Keratinocyte (primary cell): Measurements from ENCODE around the gene NMT1. TPM values are rescaled to one million over a fixed set of nuclear protein-coding genes. Genes with fewer than 3 reads are reported as not detected.
A peak's percentile ranks its signal among the peaks of the same experiment; 100 is the strongest.

Experiments used
- DNase-seq: peaks from one replicate; pipeline ENCODE4 v3.0.0-alpha.2; 2011; ENCODE audit warnings: low read depth, missing footprints, low spot score
- FAIRE-seq: peaks from 2 replicates; lab custom pipeline; 2011; peaks lifted over from hg19 to GRCh38; lab: Jason Lieb, UNC
- H2AFZ ChIP-seq: 2 replicates; pipeline ENCODE4 v1.6.0; 2012; ENCODE audit warnings: low read length, control low read depth, inconsistent platforms; ENCODE audit not compliant: control insufficient read depth
- H3K27ac ChIP-seq: 2 replicates; pipeline ENCODE4 v1.5.1; 2011; ENCODE audit warnings: low read length; ENCODE audit not compliant: control insufficient read depth, insufficient read depth
- H3K27me3 ChIP-seq: 3 replicates; pipeline ENCODE4 v1.6.0; 2011; ENCODE audit warnings: low read length; ENCODE audit not compliant: control insufficient read depth, insufficient read depth; ENCODE audit errors: extremely low read depth
- H3K36me3 ChIP-seq, 2 experiments: 2 replicates in 1 of 2; 3 replicates in 1 of 2; pipeline ENCODE4 v1.5.1; 2011; ENCODE audit warnings: low read length in 2 of 2, mild to moderate bottlenecking in 1 of 2; ENCODE audit not compliant: control insufficient read depth in 2 of 2, insufficient read depth in 2 of 2; ENCODE audit errors: extremely low read depth in 1 of 2
- H3K4me1 ChIP-seq: 3 replicates; pipeline ENCODE4 v1.5.1; 2011; ENCODE audit warnings: low read length; ENCODE audit not compliant: control insufficient read depth, insufficient read depth; ENCODE audit errors: extremely low read depth
- H3K4me2 ChIP-seq: 3 replicates; pipeline ENCODE4 v1.6.0; 2011; ENCODE audit warnings: low read depth, low read length; ENCODE audit not compliant: control insufficient read depth, insufficient read depth; ENCODE audit errors: extremely low read depth
- H3K4me3 ChIP-seq, 3 experiments: fragments of 200-600 bp in 1 of 3; sonication (generic) in 1 of 3; 2 replicates in 2 of 3; 3 replicates in 1 of 3; pipeline ENCODE4 v1.5.1; 2011 to 2016; ENCODE audit warnings: low read length in 3 of 3, mild to moderate bottlenecking in 3 of 3, control low read depth in 2 of 3, inconsistent platforms in 1 of 3, low read depth in 1 of 3, mixed read lengths in 1 of 3, mixed run types in 1 of 3, moderate library complexity in 1 of 3; ENCODE audit not compliant: control insufficient read depth in 2 of 3, insufficient read depth in 2 of 3; ENCODE audit errors: extremely low read depth in 1 of 3
- H3K79me2 ChIP-seq: 2 replicates; pipeline ENCODE4 v1.6.0; 2012; ENCODE audit warnings: low read length; ENCODE audit not compliant: control insufficient read depth, insufficient read depth
- H3K9ac ChIP-seq: 3 replicates; pipeline ENCODE4 v1.6.0; 2011; ENCODE audit warnings: low read length; ENCODE audit not compliant: control insufficient read depth, insufficient read depth; ENCODE audit errors: extremely low read depth
- H3K9me1 ChIP-seq: 3 replicates; pipeline ENCODE4 v1.6.0; 2011; ENCODE audit warnings: low read length; ENCODE audit not compliant: control insufficient read depth, insufficient read depth; ENCODE audit errors: extremely low read depth
- H3K9me3 ChIP-seq: 2 replicates; pipeline ENCODE4 v1.5.1; 2012; ENCODE audit warnings: low read depth, low read length; ENCODE audit not compliant: control insufficient read depth
- H4K20me1 ChIP-seq: 3 replicates; pipeline ENCODE4 v1.6.0; 2011; ENCODE audit warnings: low read length; ENCODE audit not compliant: control insufficient read depth, insufficient read depth; ENCODE audit errors: extremely low read depth
- EZH2 ChIP-seq: IDR thresholded peaks from one replicate; pipeline ENCODE4 v1.6.1; 2012; ENCODE audit warnings: inconsistent platforms, mild to moderate bottlenecking, low read length, moderate library complexity
- dilution Hi-C: fragments of 300-500 bp; cut with MboI; formaldehyde crosslinking; loops from one replicate; pipeline ENCODE4 v1.7.0; 2020; ENCODE audit warnings: low sequenced_read_pairs; ENCODE audit not compliant: extremely low pct_ligation_motif_present
- polyA plus RNA-seq, 5 experiments: library from polyadenylated mRNA; depleted of rRNA in 3 of 5; stranded (reverse) in 3 of 5; stranded (forward) in 1 of 5; unstranded in 1 of 5; fragments of >200 nt; gene quantifications; 1 replicate in 1 of 5; 2 replicates in 3 of 5; 3 replicates in 1 of 5; pipeline versions ENCODE4 v1.2.1 to v1.2.3, GENCODE V29; 2011 to 2012; ENCODE audit warnings: missing spikeins in 2 of 5, low read depth in 1 of 5, low replicate concordance in 1 of 5
- TF ChIP-seq, protein P1 (sequence below), 3 experiments: IDR thresholded peaks in 1 of 3; conservative IDR thresholded peaks in 1 of 3; optimal IDR thresholded peaks in 1 of 3; 2 replicates in 2 of 3; 3 replicates in 1 of 3; pipeline versions ENCODE3 to v1.5.1; 2011; ENCODE audit warnings: low read length in 3 of 3, mild to moderate bottlenecking in 3 of 3, moderate library complexity in 2 of 3, control low read depth in 1 of 3, inconsistent platforms in 1 of 3; ENCODE audit not compliant: insufficient read depth in 2 of 3; ENCODE audit errors: extremely low read depth in 1 of 3

NMT1 gene
- polyA plus RNA-seq, 1 donor (not counting 4 experiments of a cell fraction or from before 2014, with no cell fraction given), result 101 TPM

DNA sequence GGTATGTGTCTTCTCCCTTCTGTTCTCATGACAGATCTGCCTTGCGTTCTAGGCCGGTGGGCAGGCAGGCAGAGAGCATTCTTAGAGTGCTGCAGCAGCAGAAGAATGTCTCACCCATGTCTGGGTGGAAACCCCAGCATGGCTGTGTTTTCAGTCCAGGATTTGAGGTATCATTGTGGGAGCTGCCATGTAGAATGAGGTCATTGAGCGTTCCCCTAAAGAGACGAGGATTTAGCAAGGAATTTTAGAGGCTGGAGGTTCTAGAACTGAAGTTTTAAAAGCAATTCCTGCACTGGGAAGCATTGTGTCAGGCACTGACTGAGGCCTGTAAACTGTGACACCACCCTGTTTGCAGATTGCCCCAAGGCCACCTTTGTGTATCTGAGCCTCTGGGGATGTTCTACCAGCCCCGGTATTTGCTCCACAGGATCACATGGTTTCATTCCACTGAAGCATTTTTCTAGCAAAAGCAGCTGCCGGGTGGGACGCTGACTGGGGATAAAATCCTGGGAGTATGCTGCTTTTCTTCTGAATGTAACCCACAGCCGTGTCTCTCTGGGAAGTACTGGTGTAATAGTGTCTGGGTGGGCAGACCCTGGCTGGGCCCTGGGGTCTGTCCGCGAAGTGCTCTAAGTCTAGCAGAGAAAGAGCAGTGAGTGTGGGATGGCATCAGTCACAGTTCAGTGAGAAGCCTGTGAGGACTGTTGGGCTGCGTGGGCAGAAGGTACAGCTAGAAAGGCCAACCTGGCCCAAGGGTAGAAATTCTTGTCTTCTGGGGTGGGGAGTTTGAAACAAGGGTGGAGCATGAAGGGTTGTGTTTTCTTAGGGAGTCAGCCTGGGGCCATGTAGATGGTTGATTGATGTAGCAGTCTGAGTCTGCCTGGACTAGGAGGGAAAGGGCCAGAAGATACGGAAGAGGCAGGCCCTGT, 41.0 kb downstream of the NMT1 start:
- DNase-seq (no peak), FAIRE-seq (peak; percentile 93)
- H3K4me1 ChIP-seq, result peaks cover 38% of the 10 kb centered on the region
- no peaks in the 10 kb centered on the region for H3K79me2 ChIP-seq
- peak overlapping the region; percentile 45 for H3K27ac ChIP-seq
- peaks cover 6% of the 10 kb centered on the region for H4K20me1 ChIP-seq
- H3K36me3 ChIP-seq, result peaks cover 57 to 60% of the 10 kb centered on the region in 2 experiments
- no peak for TF ChIP-seq EZH2
- TF ChIP-seq, protein P1, sequence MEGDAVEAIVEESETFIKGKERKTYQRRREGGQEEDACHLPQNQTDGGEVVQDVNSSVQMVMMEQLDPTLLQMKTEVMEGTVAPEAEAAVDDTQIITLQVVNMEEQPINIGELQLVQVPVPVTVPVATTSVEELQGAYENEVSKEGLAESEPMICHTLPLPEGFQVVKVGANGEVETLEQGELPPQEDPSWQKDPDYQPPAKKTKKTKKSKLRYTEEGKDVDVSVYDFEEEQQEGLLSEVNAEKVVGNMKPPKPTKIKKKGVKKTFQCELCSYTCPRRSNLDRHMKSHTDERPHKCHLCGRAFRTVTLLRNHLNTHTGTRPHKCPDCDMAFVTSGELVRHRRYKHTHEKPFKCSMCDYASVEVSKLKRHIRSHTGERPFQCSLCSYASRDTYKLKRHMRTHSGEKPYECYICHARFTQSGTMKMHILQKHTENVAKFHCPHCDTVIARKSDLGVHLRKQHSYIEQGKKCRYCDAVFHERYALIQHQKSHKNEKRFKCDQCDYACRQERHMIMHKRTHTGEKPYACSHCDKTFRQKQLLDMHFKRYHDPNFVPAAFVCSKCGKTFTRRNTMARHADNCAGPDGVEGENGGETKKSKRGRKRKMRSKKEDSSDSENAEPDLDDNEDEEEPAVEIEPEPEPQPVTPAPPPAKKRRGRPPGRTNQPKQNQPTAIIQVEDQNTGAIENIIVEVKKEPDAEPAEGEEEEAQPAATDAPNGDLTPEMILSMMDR (optimal IDR thresholded peaks at IDR 0.05 in 1 of 3, IDR thresholded peaks at IDR 0.05 in 1 of 3, conservative IDR thresholded peaks at IDR 0.05 in 1 of 3; ENCODE audit: extremely low read depth in 1 of 3, insufficient read depth in 2 of 3, low read length in 3 of 3), result no peak
- H3K9ac ChIP-seq, result peak overlapping the region; percentile 36
- peak overlapping the region; percentile 37 for H3K4me2 ChIP-seq
- no peak overlapping the region for H2AFZ ChIP-seq
- H3K27me3 ChIP-seq, result no peaks in the 10 kb centered on the region
- dilution Hi-C loops, result no loop called here
- H3K9me3 ChIP-seq, result no peaks in the 10 kb centered on the region
- H3K4me3 ChIP-seq, result peak overlapping the region in 1 of 3 experiments; percentile 4
- H3K9me1 ChIP-seq, result no peaks in the 10 kb centered on the region

DNA sequence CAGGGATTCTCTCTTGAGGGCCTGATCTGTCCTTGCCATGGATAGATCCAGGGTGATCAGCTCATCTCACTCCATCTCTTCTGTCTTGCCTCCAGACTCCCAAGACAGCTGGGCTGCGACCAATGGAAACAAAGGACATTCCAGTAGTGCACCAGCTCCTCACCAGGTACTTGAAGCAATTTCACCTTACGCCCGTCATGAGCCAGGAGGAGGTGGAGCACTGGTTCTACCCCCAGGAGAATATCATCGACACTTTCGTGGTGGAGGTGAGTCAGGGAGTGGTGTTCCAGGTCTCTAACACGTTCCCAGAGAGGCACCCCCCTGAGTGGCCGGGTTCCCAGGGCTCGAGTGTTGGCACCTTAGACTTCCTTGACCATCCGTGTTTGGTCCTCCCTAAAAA, 41.7 kb downstream of the NMT1 start:
- Histone ChIP-seq H2AFZ (no peak overlapping the region), H3K79me2 (no peaks in the 10 kb centered on the region), H3K27me3 (no peaks in the 10 kb centered on the region), H3K4me3 (no peak overlapping the region), H3K4me2 (peak overlapping the region; percentile 37), H3K4me1 (peaks cover 39% of the 10 kb centered on the region), H3K27ac (peak overlapping the region; percentile 45), H3K9ac (peak overlapping the region; percentile 36), H3K9me3 (no peaks in the 10 kb centered on the region), H3K36me3 (peaks cover 57 to 67% of the 10 kb centered on the region in 2 experiments), H3K9me1 (no peaks in the 10 kb centered on the region), H4K20me1 (peaks cover 6% of the 10 kb centered on the region)
- TF ChIP-seq, protein P1 (optimal IDR thresholded peaks at IDR 0.05 in 1 of 3, IDR thresholded peaks at IDR 0.05 in 1 of 3, conservative IDR thresholded peaks at IDR 0.05 in 1 of 3; ENCODE audit: extremely low read depth in 1 of 3, insufficient read depth in 2 of 3, low read length in 3 of 3), result no peak
- TF ChIP-seq EZH2, result no peak
- no peak for DNase-seq
- dilution Hi-C loops, result no loop called here
- FAIRE-seq, result no peak
